GM19468 (cell line): Measurements from ENCODE around the gene FILIP1L.
"Not testable (repeated sequence)": the region's sequence is repeated elsewhere in the genome, so short reads cannot be mapped to it uniquely, and the experiment has no call there.

Experiments
- ATAC-seq: cut with Tn5 transposase; IDR thresholded peaks from one replicate; pipeline ENCODE4 v1.9.1; 2021; ENCODE audit warnings: mild to moderate bottlenecking, moderate library complexity, moderate number of reproducible peaks; ENCODE audit not compliant: unreplicated experiment; ENCODE audit errors: extremely low read depth

FILIP1L gene

DNA sequence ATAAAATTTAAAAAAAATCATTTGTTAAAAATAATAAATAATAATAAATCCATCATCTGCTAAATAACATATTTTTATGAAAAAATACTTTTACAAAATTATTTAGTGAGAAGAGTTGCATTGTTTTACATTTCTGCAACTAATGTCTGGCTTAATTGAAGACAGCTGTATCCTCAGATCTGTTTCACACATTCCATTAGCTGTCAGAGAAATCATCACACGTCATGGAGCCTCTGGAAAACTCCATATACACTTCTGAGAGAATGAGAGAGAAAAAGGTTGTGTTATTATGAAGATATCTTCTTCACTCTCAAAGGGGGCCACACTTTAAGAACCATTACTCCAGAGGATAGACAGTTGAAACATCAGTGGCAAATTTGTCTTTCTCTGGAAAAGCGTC lies 255.8 kb downstream of the FILIP1L start:
- no peak for ATAC-seq

DNA sequence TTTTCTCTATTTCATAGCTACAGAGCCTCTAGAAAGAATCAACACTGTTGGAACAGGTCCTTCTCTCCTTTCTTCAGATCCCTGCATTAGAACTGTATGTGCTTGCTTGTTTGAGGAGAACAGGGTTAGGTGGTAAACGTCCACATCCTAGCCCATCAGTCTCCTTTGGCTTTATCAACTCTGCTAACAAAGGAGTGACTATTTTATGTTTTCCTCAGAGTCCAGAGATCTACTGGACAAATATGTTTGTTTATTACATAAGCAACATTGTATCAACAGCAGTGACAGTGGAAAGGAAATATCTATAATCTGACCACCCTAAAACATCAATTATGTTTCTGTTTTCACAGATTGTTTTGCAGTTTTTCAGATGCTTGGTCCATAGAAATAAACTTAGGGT lies 257.0 kb downstream of the FILIP1L start:
- ATAC-seq: no peak

DNA sequence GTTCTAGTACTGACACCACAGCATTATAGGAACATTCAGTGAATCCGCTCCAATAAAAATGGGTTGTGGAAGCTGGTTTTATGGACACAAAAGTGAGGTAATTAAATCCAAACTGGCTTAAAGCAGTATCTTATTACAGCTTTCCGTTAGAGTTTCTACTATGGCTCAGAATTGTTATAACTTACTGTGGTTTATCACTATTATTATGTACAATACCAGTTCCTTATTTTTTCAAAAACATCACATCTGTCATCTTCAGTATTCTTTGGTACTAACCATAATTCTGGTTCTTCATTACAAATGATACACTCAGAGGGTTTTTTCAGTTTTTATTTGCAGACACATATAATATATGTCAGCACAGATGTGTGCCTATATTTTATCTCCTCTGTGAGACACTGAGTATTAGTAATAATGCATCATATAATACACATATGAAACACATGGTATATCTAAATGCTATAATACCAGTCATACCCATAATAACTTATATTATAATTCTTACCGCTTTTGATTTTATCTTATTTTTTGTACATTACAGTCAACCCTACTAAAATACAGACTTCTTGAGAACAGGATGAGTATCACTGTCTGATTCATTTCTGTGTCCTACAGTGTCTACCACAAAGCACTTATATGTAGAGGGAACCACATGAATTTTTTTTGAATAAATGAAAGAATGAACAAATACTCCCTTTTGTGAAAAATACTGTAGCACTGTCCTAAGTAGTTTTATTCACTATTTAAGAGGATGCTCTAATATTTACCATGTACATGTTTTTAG lies 257.7 kb downstream of the FILIP1L start:
- no peak for ATAC-seq

GRCh38 chr3:99855900-99856299 lies 258.4 kb downstream of the FILIP1L start:
- ATAC-seq: no peak

GRCh38 chr3:99854756-99855298 lies 259.5 kb downstream of the FILIP1L start:
- ATAC-seq: no peak

GRCh38 chr3:99852851-99853250 lies 261.4 kb downstream of the FILIP1L start:
- no peak for ATAC-seq

DNA sequence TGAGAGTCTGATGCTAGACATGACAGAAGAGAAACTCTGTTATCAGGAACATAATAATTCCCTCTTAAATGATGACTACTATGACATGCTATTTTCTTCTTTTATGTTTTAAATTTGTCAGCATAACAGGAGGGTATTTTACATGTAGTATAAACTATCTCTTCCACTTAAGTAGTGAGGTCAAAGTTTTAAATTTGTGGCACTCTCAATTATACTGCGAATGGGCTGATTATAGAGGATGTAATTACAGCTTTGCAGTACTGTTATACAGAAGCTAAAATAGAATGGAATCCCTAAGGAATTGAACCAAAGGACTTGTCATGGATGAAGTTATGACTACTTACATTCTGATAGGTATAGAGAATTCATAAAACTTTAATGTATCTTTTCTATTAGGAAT lies 262.3 kb downstream of the FILIP1L start:
- ATAC-seq: no peak

GRCh38 chr3:99850608-99851007 lies 263.7 kb downstream of the FILIP1L start:
- no peak for ATAC-seq

DNA sequence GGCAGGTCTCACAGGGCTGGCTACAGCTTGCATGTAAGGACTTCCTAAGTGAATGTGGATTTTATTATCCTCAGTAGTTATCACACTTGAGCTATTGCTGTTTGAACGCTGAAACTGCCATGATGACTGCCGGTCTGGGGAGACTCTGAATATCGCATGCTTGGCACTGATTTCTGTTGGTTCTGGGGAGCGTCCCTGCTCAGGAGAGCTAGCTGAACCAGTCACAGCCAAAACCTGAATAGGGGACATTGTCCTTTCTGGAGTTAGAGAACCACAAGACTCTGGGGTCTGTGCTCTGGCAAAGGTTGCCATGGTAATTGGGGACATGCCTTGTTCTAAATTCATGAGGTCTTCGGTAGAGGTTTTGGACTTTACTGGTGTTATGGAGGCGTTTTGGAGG lies 265.9 kb downstream of the FILIP1L start:
- ATAC-seq: no peak

DNA sequence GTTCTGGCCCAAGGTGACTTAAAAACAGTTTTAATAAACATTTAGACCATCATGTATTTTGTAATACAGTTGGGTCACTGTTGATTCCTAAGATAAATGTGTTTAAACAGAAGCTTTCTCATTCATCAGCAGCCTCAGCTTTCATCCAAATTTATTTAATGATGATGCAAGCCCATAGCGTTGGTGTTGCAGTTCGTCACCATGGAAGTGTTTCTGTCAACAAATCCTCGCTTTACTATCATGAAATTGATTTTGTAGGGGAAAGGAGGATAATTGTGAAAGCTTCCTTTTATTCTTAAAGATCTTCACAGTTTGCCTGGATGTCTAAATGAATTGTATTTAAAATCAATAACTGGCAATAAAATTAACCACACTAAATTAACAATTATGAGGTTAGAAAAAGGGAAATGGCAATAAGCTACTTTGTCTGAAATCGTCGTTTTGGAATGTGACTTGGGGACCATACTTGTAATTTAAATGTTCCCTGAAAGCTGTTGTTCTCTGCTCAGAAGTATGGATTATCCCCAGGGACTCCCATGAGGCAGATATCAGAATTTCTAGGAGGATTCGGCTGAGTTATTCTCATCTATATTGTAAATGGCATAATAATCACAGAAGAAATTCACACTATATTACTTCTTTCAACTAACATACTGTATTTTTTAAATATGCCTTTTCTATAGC lies 267.7 kb downstream of the FILIP1L start:
- ATAC-seq: no peak

GRCh38 chr3:99845999-99846398 lies 268.3 kb downstream of the FILIP1L start:
- ATAC-seq: no peak

DNA sequence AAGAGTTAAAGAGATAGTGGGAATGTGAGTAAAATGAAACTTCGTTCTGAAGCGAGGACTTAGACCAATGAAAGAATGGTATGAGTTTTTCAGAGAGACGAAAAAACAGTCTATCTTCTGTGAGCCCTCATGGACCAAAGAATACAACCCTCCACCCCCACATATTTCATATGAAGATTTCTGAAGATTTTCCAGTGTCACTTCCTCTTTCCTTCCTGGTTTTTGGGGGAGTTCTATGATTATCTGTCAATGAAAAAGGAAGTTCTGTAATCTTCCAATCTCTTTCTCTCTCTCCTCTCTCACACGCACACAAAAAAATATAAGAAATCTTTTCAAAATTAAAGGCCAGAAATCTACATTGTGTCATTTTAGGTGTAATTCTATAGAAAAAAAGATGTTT lies 269.0 kb downstream of the FILIP1L start:
- ATAC-seq: no peak

DNA sequence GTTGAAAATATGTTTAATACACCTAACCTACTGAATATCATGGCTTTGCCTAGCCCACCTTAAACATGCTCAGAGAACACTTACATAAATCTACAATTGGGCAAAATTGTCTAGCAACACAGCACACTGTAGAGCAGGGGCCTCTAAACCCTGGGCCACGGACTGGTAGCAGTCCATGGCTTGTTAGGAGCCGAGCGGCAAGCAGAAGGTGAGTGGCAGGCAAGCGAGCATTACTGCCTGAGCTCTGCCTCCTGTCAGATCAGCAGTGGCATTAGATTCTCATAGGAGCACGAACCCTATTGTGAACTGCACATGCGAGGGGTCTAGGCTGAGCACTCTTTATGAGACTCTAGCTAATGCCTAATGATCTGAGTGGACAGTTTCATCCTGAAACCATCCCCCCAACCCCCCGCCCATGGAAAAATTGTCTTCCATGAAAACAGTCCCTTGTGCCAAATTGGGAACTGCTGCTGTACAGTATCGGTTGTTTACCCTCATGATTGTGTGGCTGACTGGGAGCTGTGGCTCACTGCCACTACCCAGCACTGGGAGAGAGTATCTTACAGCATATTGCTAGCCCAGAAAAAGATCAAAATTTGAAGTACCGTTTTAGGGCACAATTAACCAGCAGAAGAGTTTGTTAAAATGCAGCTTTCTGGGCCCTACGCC lies 270.6 kb downstream of the FILIP1L start:
- no peak for ATAC-seq

DNA sequence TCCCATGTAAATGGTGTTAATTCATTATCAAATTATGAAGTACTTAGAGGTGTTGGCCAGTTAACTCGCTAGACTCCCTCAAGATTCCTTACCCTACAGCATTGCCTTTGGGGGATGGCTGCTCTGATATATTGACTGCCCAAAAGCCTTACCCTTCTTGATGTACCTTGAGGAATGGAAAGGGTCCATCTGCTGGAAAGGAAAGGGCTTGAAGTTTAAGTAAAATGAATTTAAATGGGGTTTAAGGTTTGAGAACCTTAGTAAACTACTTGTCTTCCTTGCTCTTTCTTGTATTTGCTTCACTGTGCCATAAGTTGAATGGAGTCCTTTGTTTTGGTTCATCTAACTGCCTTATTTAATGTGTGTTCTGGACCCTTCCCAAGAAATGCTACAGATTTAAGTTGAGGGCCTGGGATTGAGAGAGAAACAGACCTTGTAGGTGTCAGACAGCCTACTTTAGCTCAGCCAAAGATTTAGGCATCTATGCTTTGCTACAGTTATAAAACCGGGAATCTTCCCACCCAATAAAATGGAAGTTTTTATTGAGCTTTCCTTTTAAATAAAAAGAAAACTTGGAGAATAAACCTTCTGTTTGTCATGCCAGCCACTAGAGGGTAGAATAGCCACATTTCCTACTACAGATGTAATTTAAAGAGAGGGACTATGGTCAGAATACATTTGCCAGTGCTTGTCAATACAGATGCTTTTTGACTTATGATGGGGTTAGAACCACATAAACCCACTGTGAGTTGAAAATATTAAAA lies 271.3 kb downstream of the FILIP1L start:
- no peak for ATAC-seq

- ATAC-seq: not testable (repeated sequence)
Measured at GRCh38 chr3:99841949-99842348, 272.4 kb downstream of the FILIP1L start.

DNA sequence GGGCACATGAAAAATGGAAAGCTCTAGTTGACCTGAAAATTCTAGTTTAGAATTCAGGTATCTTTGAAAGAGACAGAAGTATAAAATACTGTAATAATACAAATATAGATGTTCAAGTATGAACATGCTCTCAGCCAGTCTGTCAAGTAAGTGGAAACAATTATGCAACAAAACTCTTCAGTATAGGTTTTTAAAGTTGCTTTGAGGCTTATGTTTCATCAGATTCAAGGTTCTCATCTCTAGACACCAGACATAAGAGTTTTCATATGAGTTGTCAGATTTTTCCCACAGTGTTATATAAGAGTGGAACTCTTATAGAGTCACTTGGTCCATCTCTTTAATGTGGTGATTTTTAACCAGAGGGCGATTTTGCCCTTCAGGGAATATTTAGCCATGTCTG lies 274.7 kb downstream of the FILIP1L start:
- no peak for ATAC-seq

- no peak for ATAC-seq
Measured at GRCh38 chr3:99838755-99839154, 275.5 kb downstream of the FILIP1L start.

- ATAC-seq: no peak
Measured at GRCh38 chr3:99837715-99838114, 276.6 kb downstream of the FILIP1L start.

GRCh38 chr3:99836681-99837080 lies 277.6 kb downstream of the FILIP1L start:
- ATAC-seq: no peak

- no peak for ATAC-seq
Measured at GRCh38 chr3:99834211-99834957, 279.9 kb downstream of the FILIP1L start.
